ENCODE results near the gene CAPG.
"Not testable (repeated sequence)": the region's sequence is repeated elsewhere in the genome, so short reads cannot be mapped to it uniquely, and the experiment has no call there.

CAPG gene

GRCh38 chr2:85447222-85447585, 37.0 kb upstream of the CAPG start:
- no peaks in the 10 kb centered on the region for H3K9me3 ChIP-seq (replicated peaks; ENCODE audit: low read length)
- no peaks in the 10 kb centered on the region for H3K36me3 ChIP-seq (ENCODE audit: insufficient read depth, low read length)
- peaks cover 45% of the 10 kb centered on the region for H3K4me1 ChIP-seq (ENCODE audit: control insufficient read depth, insufficient read depth, low read length)
- no peak overlapping the region for H3K4me3 ChIP-seq (ENCODE audit: low read length)
- no peak overlapping the region for H3K9ac ChIP-seq (ENCODE audit: low read depth, low read length)
- H3K27me3 ChIP-seq (ENCODE audit: control insufficient read depth, insufficient read depth, low read length), result no peaks in the 10 kb centered on the region
- no peak overlapping the region for H3K4me2 ChIP-seq (ENCODE audit: low read length)

GRCh38 chr2:85446296-85447221, 36.4 kb upstream of the CAPG start:
- H3K4me2 ChIP-seq (ENCODE audit: low read length), result no peak overlapping the region
- H3K4me3 ChIP-seq (ENCODE audit: low read length), result no peak overlapping the region
- no peaks in the 10 kb centered on the region for H3K36me3 ChIP-seq (ENCODE audit: insufficient read depth, low read length)
- no peaks in the 10 kb centered on the region for H3K27me3 ChIP-seq (ENCODE audit: control insufficient read depth, insufficient read depth, low read length)
- peaks cover 45% of the 10 kb centered on the region for H3K4me1 ChIP-seq (ENCODE audit: control insufficient read depth, insufficient read depth, low read length)
- no peaks in the 10 kb centered on the region for H3K9me3 ChIP-seq (replicated peaks; ENCODE audit: low read length)
- peak overlapping the region; percentile 37 for H3K9ac ChIP-seq (ENCODE audit: low read depth, low read length)

GRCh38 chr2:85445316-85446295, 35.4 kb upstream of the CAPG start:
- peaks cover 45% of the 10 kb centered on the region for H3K4me1 ChIP-seq (ENCODE audit: control insufficient read depth, insufficient read depth, low read length)
- no peaks in the 10 kb centered on the region for H3K27me3 ChIP-seq (ENCODE audit: control insufficient read depth, insufficient read depth, low read length)
- peak overlapping the region; percentile 37 for H3K9ac ChIP-seq (ENCODE audit: low read depth, low read length)
- no peak overlapping the region for H3K4me3 ChIP-seq (ENCODE audit: low read length)
- H3K9me3 ChIP-seq (replicated peaks; ENCODE audit: low read length), result no peaks in the 10 kb centered on the region
- no peak overlapping the region for H3K4me2 ChIP-seq (ENCODE audit: low read length)
- no peaks in the 10 kb centered on the region for H3K36me3 ChIP-seq (ENCODE audit: insufficient read depth, low read length)

- Histone ChIP-seq H3K9me3 (replicated peaks; ENCODE audit: low read length) (no peaks in the 10 kb centered on the region), H3K4me3 (ENCODE audit: low read length) (no peak overlapping the region), H3K36me3 (ENCODE audit: insufficient read depth, low read length) (no peaks in the 10 kb centered on the region), H3K4me2 (ENCODE audit: low read length) (no peak overlapping the region), H3K9ac (ENCODE audit: low read depth, low read length) (no peak overlapping the region), H3K4me1 (ENCODE audit: control insufficient read depth, insufficient read depth, low read length) (peaks cover 40% of the 10 kb centered on the region), H3K27me3 (ENCODE audit: control insufficient read depth, insufficient read depth, low read length) (no peaks in the 10 kb centered on the region)
These were observed 34.5 kb upstream of the CAPG start for GRCh38 chr2:85444629-85445172.

- H3K4me1 ChIP-seq (ENCODE audit: control insufficient read depth, insufficient read depth, low read length), result peaks cover 46% of the 10 kb centered on the region
These were observed 31.7 kb upstream of the CAPG start for GRCh38 chr2:85441864-85442263.

GRCh38 chr2:85440729-85441128, 30.6 kb upstream of the CAPG start:
- H3K4me1 ChIP-seq (ENCODE audit: control insufficient read depth, insufficient read depth, low read length), result peaks cover 48% of the 10 kb centered on the region
- H3K27me3 ChIP-seq (ENCODE audit: control insufficient read depth, insufficient read depth, low read length), result no peaks in the 10 kb centered on the region
- H3K4me2 ChIP-seq (ENCODE audit: low read length), result no peak overlapping the region
- H3K9me3 ChIP-seq (replicated peaks; ENCODE audit: low read length), result no peaks in the 10 kb centered on the region
- no peaks in the 10 kb centered on the region for H3K36me3 ChIP-seq (ENCODE audit: insufficient read depth, low read length)
- no peak overlapping the region for H3K4me3 ChIP-seq (ENCODE audit: low read length)
- H3K9ac ChIP-seq (ENCODE audit: low read depth, low read length), result no peak overlapping the region

More at GRCh38 chr2:85441864-85442263, 31.7 kb upstream of the CAPG start:
- no peaks in the 10 kb centered on the region for H3K9me3 ChIP-seq (replicated peaks; ENCODE audit: low read length)
- no peak overlapping the region for H3K4me3 ChIP-seq (ENCODE audit: low read length)
- no peaks in the 10 kb centered on the region for H3K27me3 ChIP-seq (ENCODE audit: control insufficient read depth, insufficient read depth, low read length)
- H3K4me2 ChIP-seq (ENCODE audit: low read length), result no peak overlapping the region
- H3K9ac ChIP-seq (ENCODE audit: low read depth, low read length), result no peak overlapping the region
- no peaks in the 10 kb centered on the region for H3K36me3 ChIP-seq (ENCODE audit: insufficient read depth, low read length)

- Histone ChIP-seq H3K9me3 (replicated peaks; ENCODE audit: low read length) (no peaks in the 10 kb centered on the region), H3K4me1 (ENCODE audit: control insufficient read depth, insufficient read depth, low read length) (peaks cover 48% of the 10 kb centered on the region), H3K4me3 (ENCODE audit: low read length) (no peak overlapping the region), H3K4me2 (ENCODE audit: low read length) (no peak overlapping the region), H3K27me3 (ENCODE audit: control insufficient read depth, insufficient read depth, low read length) (no peaks in the 10 kb centered on the region), H3K9ac (ENCODE audit: low read depth, low read length) (no peak overlapping the region), H3K36me3 (ENCODE audit: insufficient read depth, low read length) (no peaks in the 10 kb centered on the region)
These were observed 29.8 kb upstream of the CAPG start for GRCh38 chr2:85439986-85440385.

- not testable (repeated sequence) for H3K4me2 ChIP-seq (ENCODE audit: low read length); H3K27me3 ChIP-seq (ENCODE audit: control insufficient read depth, insufficient read depth, low read length); H3K4me3 ChIP-seq (ENCODE audit: low read length); H3K9me3 ChIP-seq (replicated peaks; ENCODE audit: low read length); H3K36me3 ChIP-seq (ENCODE audit: insufficient read depth, low read length); H3K9ac ChIP-seq (ENCODE audit: low read depth, low read length)
- peaks cover 47% of the 10 kb centered on the region for H3K4me1 ChIP-seq (ENCODE audit: control insufficient read depth, insufficient read depth, low read length)
These were observed 29.4 kb upstream of the CAPG start for GRCh38 chr2:85439569-85439968.

- Histone ChIP-seq H3K9ac (ENCODE audit: low read depth, low read length) (peak overlapping the region; percentile 94), H3K4me2 (ENCODE audit: low read length) (no peak overlapping the region), H3K9me3 (replicated peaks; ENCODE audit: low read length) (no peaks in the 10 kb centered on the region), H3K36me3 (ENCODE audit: insufficient read depth, low read length) (no peaks in the 10 kb centered on the region), H3K4me3 (ENCODE audit: low read length) (no peak overlapping the region), H3K27me3 (ENCODE audit: control insufficient read depth, insufficient read depth, low read length) (no peaks in the 10 kb centered on the region), H3K4me1 (ENCODE audit: control insufficient read depth, insufficient read depth, low read length) (peaks cover 49% of the 10 kb centered on the region)
These were observed 28.9 kb upstream of the CAPG start for GRCh38 chr2:85439025-85439472.

- H3K9ac ChIP-seq (ENCODE audit: low read depth, low read length), result peak overlapping the region; percentile 94
- H3K4me2 ChIP-seq (ENCODE audit: low read length), result peak overlapping the region; percentile 72
- H3K9me3 ChIP-seq (replicated peaks; ENCODE audit: low read length), result no peaks in the 10 kb centered on the region
- H3K36me3 ChIP-seq (ENCODE audit: insufficient read depth, low read length), result no peaks in the 10 kb centered on the region
- H3K27me3 ChIP-seq (ENCODE audit: control insufficient read depth, insufficient read depth, low read length), result no peaks in the 10 kb centered on the region
- H3K4me1 ChIP-seq (ENCODE audit: control insufficient read depth, insufficient read depth, low read length), result peaks cover 55% of the 10 kb centered on the region
- H3K4me3 ChIP-seq (ENCODE audit: low read length), result peak overlapping the region; percentile 60
These were observed 28.2 kb upstream of the CAPG start for GRCh38 chr2:85438201-85439024.
